ENCODE measurements around the gene STIMATE. TPM values are rescaled to one million over a fixed set of nuclear protein-coding genes. Genes with fewer than 3 reads are reported as not detected.
A peak's percentile ranks its signal among the peaks of the same experiment; 100 is the strongest.

Gene STIMATE
- 10 to 100 TPM; 20.6 to 64.6 (median 27.8) TPM for total RNA-seq

DNA sequence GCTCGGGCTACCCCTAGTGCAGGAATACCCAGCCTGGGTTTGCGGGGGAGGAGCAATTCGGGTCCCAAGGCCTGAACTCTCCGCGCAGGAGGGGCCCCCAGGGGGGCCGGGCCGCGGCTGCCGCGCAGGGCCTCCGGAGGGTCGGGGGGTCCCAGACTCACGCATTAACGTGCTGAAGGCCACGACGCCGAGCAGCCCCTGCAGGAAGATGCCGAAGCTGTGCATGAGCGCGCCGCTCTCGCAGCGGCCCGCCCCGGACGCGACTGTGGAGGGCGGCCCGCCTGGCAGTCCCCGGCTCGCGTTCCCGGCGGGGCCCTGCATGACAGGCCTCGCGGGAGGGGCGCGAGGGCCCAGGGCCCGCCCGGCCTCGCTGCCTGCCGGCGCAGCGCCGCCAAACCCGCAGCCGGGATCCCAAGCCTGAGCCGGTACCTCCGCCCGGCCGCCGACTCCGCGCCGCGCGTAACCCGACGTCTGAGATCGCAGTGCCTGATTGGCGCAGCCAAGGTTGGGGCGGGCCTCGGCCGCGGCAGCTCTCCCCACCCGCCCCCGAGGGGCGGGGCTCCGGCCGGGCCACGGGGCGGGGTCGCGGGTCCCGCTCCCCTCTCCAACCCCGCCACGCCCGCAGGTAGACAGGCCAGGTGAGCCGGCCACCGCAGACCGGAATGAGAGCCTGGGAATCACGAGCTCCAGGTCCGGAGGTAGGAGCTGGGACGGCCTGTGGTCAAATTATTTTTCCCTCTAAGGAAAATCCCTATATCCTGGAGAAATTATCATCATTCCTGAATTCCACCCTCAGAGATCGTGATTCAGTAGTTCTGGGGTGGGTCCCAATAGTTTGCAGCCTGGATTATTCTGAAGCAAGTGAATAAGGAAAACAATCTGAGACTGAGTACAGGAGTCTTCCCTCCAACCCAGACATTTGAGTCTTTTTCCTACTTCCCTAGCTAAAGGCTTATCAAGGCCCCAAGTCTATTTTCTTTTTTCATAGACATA lies at the start of gene STIMATE:
Gene STIMATE, minus strand, starts transcription at position 419 of the 993 bp plus-strand sequence. Its CDS starts 98 bp downstream, at position 321.
- Histone ChIP-seq H3K4me3 (peak within 1 kb of the TSS; percentile 71 to 91 (median 80)), H3K27ac (peak within 1 kb of the TSS; percentile 77 to 85 (median 82)), H3K27me3 (no peaks in the 10 kb centered on the region), H3K9me3 (no peaks in the 10 kb centered on the region), H3K4me1 (peaks cover 46 to 49% of the 10 kb centered on the region in 2 donors), H3K36me3 (no peaks in the 10 kb centered on the region)
- TF ChIP-seq, protein P1, sequence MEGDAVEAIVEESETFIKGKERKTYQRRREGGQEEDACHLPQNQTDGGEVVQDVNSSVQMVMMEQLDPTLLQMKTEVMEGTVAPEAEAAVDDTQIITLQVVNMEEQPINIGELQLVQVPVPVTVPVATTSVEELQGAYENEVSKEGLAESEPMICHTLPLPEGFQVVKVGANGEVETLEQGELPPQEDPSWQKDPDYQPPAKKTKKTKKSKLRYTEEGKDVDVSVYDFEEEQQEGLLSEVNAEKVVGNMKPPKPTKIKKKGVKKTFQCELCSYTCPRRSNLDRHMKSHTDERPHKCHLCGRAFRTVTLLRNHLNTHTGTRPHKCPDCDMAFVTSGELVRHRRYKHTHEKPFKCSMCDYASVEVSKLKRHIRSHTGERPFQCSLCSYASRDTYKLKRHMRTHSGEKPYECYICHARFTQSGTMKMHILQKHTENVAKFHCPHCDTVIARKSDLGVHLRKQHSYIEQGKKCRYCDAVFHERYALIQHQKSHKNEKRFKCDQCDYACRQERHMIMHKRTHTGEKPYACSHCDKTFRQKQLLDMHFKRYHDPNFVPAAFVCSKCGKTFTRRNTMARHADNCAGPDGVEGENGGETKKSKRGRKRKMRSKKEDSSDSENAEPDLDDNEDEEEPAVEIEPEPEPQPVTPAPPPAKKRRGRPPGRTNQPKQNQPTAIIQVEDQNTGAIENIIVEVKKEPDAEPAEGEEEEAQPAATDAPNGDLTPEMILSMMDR (IDR thresholded peaks at IDR 0.05 in 4 of 5, conservative IDR thresholded peaks at IDR 0.05 in 1 of 5) = peak in 2 of 5 experiments; percentile 8 to 13
- TF ChIP-seq POLR2A (IDR thresholded peaks at IDR 0.05) = peak; percentile 67 to 80
- DNase-seq = peak; percentile 77 to 85
- in situ Hi-C loops (cut with MboI; ENCODE audit: low sequenced_read_pairs in 4 of 4) = no loop called here
- intact Hi-C loops (cut with DNase I; ENCODE audit: low total_unique reads) = loop anchor here (5.0 kb wide), 3 partner anchors 65 to 210 kb away; partner anchors contain the start of genes GNL3, ITIH4, NEK4 and PBRM1
- ATAC-seq = peak; percentile 84

DNA sequence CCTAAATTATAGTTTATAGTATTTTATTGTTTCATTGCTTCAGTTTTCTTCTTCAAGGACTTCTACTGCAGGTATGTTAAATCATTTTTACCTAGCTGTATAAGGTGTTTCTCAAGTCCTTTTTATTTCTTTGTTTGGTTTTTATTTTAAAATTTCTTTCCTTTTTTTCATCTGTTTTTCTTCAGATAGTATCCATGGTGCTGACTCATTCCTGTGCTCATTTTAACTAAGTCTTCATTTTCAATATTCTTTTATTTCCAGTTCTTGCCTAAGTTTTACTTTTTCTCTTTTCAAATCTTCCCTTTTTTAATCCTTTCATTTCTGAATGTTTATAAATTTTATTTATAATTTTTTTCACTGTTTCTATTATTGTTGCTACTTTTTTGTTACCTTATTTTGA lies 42.3 kb upstream of the STIMATE start:
- Histone ChIP-seq H3K27me3 (no peaks in the 10 kb centered on the region), H3K36me3 (no peaks in the 10 kb centered on the region), H3K27ac (no peak overlapping the region), H3K9me3 (no peaks in the 10 kb centered on the region), H3K4me3 (no peak overlapping the region), H3K4me1 (no peaks in the 10 kb centered on the region)
- intact Hi-C loops (cut with DNase I; ENCODE audit: low total_unique reads) = loop anchor here (5.0 kb wide), 1 partner anchor 133 kb away; no protein-coding TSS in a partner anchor
- ATAC-seq = no peak
- DNase-seq = no peak
- in situ Hi-C loops (cut with MboI; ENCODE audit: low sequenced_read_pairs in 4 of 4) = loop anchor here in 3 of 4 donors (10.0 to 25.0 kb wide), 4 partner anchors 85 to 202 kb away; no protein-coding TSS in a partner anchor
- TF ChIP-seq, protein P1 (IDR thresholded peaks at IDR 0.05 in 4 of 5, conservative IDR thresholded peaks at IDR 0.05 in 1 of 5) = no peak
- TF ChIP-seq POLR2A (IDR thresholded peaks at IDR 0.05) = no peak

DNA sequence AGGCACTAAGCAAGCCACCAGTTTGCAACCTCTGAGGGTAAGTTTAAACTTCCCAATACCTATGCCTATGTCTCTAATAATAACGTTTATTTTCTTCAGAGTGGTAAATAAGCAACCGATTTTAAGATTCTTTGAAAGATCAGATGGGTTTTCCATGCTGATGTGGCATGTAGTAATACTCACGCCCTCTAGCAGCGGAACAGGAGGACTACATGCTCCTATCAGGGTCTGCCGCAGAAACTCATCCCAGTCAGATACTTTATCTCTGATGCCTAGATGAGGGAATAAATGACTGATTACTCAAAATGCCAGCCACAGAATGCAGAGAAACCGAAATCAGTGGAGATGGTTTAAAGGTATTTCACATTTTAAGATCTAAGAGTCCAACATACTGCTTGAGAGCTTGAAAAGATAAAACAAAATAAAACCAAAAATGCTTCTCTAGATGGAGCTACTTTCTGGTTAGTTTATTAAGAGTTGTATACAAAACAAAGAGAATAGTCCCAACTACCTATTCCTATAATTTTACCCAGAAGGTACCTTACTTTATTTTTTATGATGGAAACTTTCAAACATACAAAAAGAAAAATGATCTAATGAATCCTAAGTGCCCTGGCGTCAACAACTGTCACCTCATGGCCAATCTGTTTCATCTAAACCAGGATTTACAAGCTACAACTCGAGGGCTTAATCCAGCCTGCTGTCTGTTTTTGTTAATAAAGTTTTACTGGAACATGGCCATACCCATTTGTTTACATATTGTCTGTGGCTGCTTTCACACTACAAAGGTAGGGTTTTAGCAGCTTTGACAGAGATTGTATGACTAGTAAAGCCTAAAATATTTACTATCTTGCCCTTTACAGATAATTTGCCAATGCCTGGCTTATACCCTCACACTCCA lies 37.5 kb upstream of the STIMATE start:
- Histone ChIP-seq H3K27ac (no peak overlapping the region), H3K9me3 (no peaks in the 10 kb centered on the region), H3K4me1 (no peaks in the 10 kb centered on the region), H3K36me3 (peaks cover 0 to 14% of the 10 kb centered on the region in 2 donors), H3K4me3 (no peak overlapping the region), H3K27me3 (no peaks in the 10 kb centered on the region)
- no peak for TF ChIP-seq POLR2A (IDR thresholded peaks at IDR 0.05)
- TF ChIP-seq, protein P1 (IDR thresholded peaks at IDR 0.05 in 4 of 5, conservative IDR thresholded peaks at IDR 0.05 in 1 of 5) = peak; percentile 55 to 81 (median 68)
- peak; percentile 84 to 94 for ATAC-seq
- in situ Hi-C loops (cut with MboI; ENCODE audit: low sequenced_read_pairs in 4 of 4) (loop anchor here in 3 of 4 donors (10.0 to 25.0 kb wide), 4 partner anchors 80 to 198 kb away; no protein-coding TSS in a partner anchor), intact Hi-C loops (cut with DNase I; ENCODE audit: low total_unique reads) (loop anchor here (1.0 to 5.0 kb wide), 4 partner anchors 52 to 193 kb away; no protein-coding TSS in a partner anchor)
- DNase-seq = peak; percentile 31 to 35

DNA sequence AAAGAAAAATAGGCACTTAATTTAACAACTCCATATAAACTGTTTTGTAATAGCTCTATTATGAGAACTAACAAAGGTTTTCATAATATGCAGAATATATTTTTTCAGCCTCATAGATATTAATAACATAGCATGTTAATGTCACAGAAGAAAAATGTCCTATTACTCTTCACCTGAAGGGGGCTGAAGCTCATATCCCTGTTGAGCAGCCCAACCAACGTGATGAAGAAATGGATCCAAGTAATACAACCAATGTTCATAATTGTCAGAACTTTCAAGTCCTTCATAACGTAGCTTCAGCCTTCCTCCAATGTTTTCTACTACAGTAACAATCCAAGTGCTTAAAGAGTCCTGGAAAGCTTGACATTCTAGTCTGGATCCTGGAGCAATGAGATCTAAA lies 34.5 kb upstream of the STIMATE start:
- H3K9me3 ChIP-seq = no peaks in the 10 kb centered on the region
- H3K4me3 ChIP-seq = no peak overlapping the region
- intact Hi-C loops (cut with DNase I; ENCODE audit: low total_unique reads) = no loop called here
- no peak for TF ChIP-seq POLR2A (IDR thresholded peaks at IDR 0.05)
- TF ChIP-seq, protein P1 (IDR thresholded peaks at IDR 0.05 in 4 of 5, conservative IDR thresholded peaks at IDR 0.05 in 1 of 5) = no peak
- DNase-seq (no peak), ATAC-seq (no peak)
- in situ Hi-C loops (cut with MboI; ENCODE audit: low sequenced_read_pairs in 4 of 4) = loop anchor here in 3 of 4 donors (10.0 to 25.0 kb wide), 4 partner anchors 77 to 195 kb away; no protein-coding TSS in a partner anchor
- H3K27me3 ChIP-seq = no peaks in the 10 kb centered on the region
- no peak overlapping the region for H3K27ac ChIP-seq
- H3K4me1 ChIP-seq = no peaks in the 10 kb centered on the region
- peaks cover 0 to 27% of the 10 kb centered on the region in 2 donors for H3K36me3 ChIP-seq

Data from gastrocnemius medialis (tissue), 4 donors.